ENCODE results near the gene USP50.
"Not testable (repeated sequence)": the region's sequence is repeated elsewhere in the genome, so short reads cannot be mapped to it uniquely, and the experiment has no call there.

USP50 gene

GRCh38 chr15:50503144-50503543, 43.3 kb downstream of the USP50 start:
- TF ChIP-seq CTCF (IDR thresholded peaks at IDR 0.05; ENCODE audit: low read depth, low read length), result no peak
- H3K4me3 ChIP-seq (ENCODE audit: low read depth, low read length), result no peak overlapping the region

DNA sequence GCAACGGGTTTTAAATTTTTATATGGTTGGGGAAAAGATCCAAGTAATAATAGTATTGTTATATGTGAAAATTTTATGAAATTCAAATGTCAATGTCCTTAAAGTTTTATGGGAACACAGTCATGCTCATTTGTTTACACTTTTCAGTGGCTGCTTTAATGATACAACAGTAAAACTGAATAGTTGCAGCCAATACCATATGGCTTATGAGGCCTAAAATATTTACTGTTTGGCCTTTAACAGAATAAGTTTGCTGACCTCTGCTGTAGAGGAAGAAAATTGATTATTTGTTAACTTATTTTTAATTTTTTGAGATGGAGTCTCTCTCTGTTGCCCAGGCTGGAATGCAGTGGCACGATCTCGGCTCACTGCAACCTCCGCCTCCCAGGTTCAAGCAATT, 44.7 kb downstream of the USP50 start:
- TF ChIP-seq CTCF (IDR thresholded peaks at IDR 0.05; ENCODE audit: low read depth, low read length), result no peak
- H3K4me3 ChIP-seq (ENCODE audit: low read depth, low read length), result no peak overlapping the region

DNA sequence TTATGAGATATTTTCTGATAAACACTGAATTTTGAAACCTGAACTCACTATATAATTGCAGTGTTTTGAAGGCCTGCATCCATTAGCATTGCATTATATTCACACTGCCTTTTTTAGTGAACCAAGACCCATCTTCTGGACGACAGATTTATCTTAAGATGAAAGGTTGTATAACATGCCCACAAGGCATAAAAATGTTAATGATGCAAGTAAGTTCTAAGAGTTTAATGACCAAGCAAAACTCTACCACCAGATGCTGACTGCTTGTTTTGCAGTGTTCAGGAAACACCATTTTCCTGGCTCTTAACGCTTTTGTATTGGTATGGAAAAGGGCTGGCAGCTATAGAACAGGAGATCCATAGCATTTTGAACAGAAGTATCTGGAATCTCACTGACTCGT, 46.1 kb downstream of the USP50 start:
- no peak for TF ChIP-seq CTCF (IDR thresholded peaks at IDR 0.05; ENCODE audit: low read depth, low read length)
- no peak overlapping the region for H3K4me3 ChIP-seq (ENCODE audit: low read depth, low read length)

- no peak overlapping the region for H3K4me3 ChIP-seq (ENCODE audit: low read depth, low read length)
- no peak for TF ChIP-seq CTCF (IDR thresholded peaks at IDR 0.05; ENCODE audit: low read depth, low read length)
These were observed 49.8 kb downstream of the USP50 start for GRCh38 chr15:50496692-50497091.

- H3K4me3 ChIP-seq (ENCODE audit: low read depth, low read length), result not testable (repeated sequence)
These were observed 51.9 kb downstream of the USP50 start for GRCh38 chr15:50494547-50494946.

DNA sequence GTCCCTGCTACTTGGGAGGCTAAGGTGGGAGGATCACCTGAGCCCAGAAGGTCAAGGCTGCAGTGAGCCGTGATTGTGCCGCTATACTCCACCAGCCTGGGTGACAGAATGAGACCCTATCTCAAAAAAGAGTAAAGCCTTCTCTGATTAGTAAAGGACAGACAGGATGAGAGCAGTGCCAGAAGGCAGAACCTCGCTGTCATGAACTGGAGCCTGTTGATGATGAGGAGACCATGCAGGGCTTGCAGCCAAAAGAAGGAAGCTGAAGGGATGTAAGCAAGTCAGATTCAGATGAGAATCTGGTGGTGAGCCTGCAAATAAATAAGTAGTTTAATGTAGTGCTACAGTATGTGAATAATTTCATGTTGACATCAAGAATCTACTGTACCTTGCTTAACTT, 52.8 kb downstream of the USP50 start:
- TF ChIP-seq CTCF (IDR thresholded peaks at IDR 0.05; ENCODE audit: low read depth, low read length), result no peak
- H3K4me3 ChIP-seq (ENCODE audit: low read depth, low read length), result no peak overlapping the region

DNA sequence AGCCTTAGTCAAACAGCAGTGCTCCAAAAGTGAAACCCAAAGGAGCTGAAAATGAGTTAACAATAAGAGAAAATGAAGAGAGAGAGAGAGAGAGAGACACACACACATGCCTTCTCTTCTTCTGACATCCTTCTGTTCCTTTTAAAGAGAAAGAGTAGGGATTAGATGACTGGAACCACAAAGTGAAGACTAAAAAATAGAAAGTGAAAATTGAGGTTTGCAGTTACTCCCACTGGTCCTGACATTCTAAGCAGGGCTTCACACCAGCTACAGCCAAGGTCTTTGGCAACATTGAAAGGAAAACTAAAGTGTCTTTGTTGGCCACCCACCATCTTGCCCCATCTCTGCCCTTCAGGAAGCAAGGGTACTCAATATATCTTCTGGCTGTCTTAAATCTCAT, 59.2 kb downstream of the USP50 start:
- no peak overlapping the region for H3K4me3 ChIP-seq (ENCODE audit: low read depth, low read length)

More for the DNA sequence above, 59.2 kb downstream of the USP50 start:
- TF ChIP-seq CTCF (IDR thresholded peaks at IDR 0.05; ENCODE audit: low read depth, low read length), result no peak

Measured in WI38 (cell line).